ENCODE results near the gene ANXA7. TPM values are rescaled to one million over a fixed set of nuclear protein-coding genes. Genes with fewer than 3 reads are reported as not detected.

The ANXA7 gene
- total and polyA plus RNA-seq, 2 donors (not counting 3 experiments of a cell fraction or from before 2014, with no cell fraction given) = 56.5 to 81.6 TPM

GRCh38 chr10:73404690-73405089 is 9.2 kb downstream of the ANXA7 start:
- POLR2A ChIA-PET = no interaction called here
- peaks cover 16% of the 10 kb centered on the region for H4K20me1 ChIP-seq (replicated peaks; ENCODE audit: control insufficient read depth, extremely low read depth, insufficient read depth, low read length)
- FAIRE-seq = no peak

More at GRCh38 chr10:73404690-73405089, 9.2 kb downstream of the ANXA7 start:
- Histone ChIP-seq H3K27ac (ENCODE audit: insufficient read depth, low read depth, low read length) (no peak overlapping the region), H2AFZ (ENCODE audit: low read depth, low read length) (no peak overlapping the region), H3K4me1 (ENCODE audit: control insufficient read depth, extremely low read depth, insufficient read depth, low read length) (no peaks in the 10 kb centered on the region), H3K9ac (replicated peaks; ENCODE audit: extremely low read depth, insufficient read depth, low read length) (no peak overlapping the region), H3K36me3 (ENCODE audit: control insufficient read depth in 2 of 2, extremely low read depth in 1 of 2, insufficient read depth in 2 of 2, low read length in 2 of 2) (no peaks in the 10 kb centered on the region), H3K9me1 (replicated peaks; ENCODE audit: control insufficient read depth, extremely low read depth, insufficient read depth, low read length) (no peaks in the 10 kb centered on the region), H3K4me2 (ENCODE audit: insufficient read depth, low read length) (no peak overlapping the region), H3K4me3 (replicated peaks in 1 of 3; ENCODE audit: insufficient read depth in 1 of 3, low read depth in 1 of 3, low read length in 3 of 3) (no peak overlapping the region), H3K9me3 (replicated peaks; ENCODE audit: control insufficient read depth, insufficient read depth, low read length) (no peaks in the 10 kb centered on the region), H3K27me3 (ENCODE audit: control insufficient read depth in 2 of 2, insufficient read depth in 2 of 2, low read length in 2 of 2) (no peaks in the 10 kb centered on the region), H3K79me2 (ENCODE audit: control insufficient read depth, insufficient read depth, low read length) (peaks cover 77% of the 10 kb centered on the region)
- CTCF ChIA-PET = no interaction called here
- BruUV-seq (replicated peaks) = no TSS peak
- no peak for TF ChIP-seq POLR2AphosphoS5 (IDR thresholded peaks at IDR 0.05; ENCODE audit: insufficient read depth, low read depth, low read length)
- TF ChIP-seq JUN (IDR thresholded peaks at IDR 0.05; ENCODE audit: borderline replicate concordance, insufficient read depth, insufficient read length, low read depth) = no peak
- TF ChIP-seq, protein P1, sequence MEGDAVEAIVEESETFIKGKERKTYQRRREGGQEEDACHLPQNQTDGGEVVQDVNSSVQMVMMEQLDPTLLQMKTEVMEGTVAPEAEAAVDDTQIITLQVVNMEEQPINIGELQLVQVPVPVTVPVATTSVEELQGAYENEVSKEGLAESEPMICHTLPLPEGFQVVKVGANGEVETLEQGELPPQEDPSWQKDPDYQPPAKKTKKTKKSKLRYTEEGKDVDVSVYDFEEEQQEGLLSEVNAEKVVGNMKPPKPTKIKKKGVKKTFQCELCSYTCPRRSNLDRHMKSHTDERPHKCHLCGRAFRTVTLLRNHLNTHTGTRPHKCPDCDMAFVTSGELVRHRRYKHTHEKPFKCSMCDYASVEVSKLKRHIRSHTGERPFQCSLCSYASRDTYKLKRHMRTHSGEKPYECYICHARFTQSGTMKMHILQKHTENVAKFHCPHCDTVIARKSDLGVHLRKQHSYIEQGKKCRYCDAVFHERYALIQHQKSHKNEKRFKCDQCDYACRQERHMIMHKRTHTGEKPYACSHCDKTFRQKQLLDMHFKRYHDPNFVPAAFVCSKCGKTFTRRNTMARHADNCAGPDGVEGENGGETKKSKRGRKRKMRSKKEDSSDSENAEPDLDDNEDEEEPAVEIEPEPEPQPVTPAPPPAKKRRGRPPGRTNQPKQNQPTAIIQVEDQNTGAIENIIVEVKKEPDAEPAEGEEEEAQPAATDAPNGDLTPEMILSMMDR (IDR thresholded peaks at IDR 0.05; ENCODE audit: extremely low read depth in 1 of 2, insufficient read depth in 1 of 2, low read depth in 1 of 2, low read length in 2 of 2) = no peak
- TF ChIP-seq MYC (IDR thresholded peaks at IDR 0.05; ENCODE audit: low read depth, low read length) = no peak
- TF ChIP-seq POLR2A (IDR thresholded peaks at IDR 0.05; ENCODE audit: low read depth, low read length) = no peak
- TF ChIP-seq GATA2 (IDR thresholded peaks at IDR 0.05; ENCODE audit: insufficient read depth, insufficient read length, low read depth, low read length) = no peak
- TF ChIP-seq FOS (IDR thresholded peaks at IDR 0.05; ENCODE audit: borderline replicate concordance, insufficient read depth, low read length) = no peak
- TF ChIP-seq, protein P2, sequence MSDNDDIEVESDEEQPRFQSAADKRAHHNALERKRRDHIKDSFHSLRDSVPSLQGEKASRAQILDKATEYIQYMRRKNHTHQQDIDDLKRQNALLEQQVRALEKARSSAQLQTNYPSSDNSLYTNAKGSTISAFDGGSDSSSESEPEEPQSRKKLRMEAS (IDR thresholded peaks at IDR 0.05; ENCODE audit: insufficient read depth, insufficient read length) = no peak
- TF ChIP-seq EZH2 (IDR thresholded peaks at IDR 0.05; ENCODE audit: borderline replicate concordance, low read depth, low read length, severe bottlenecking) = no peak
- dilution Hi-C loops (cut with MboI; ENCODE audit: extremely low pct_ligation_motif_present, low sequenced_read_pairs) (no loop called here), intact Hi-C loops (cut with micrococcal nuclease) (no loop called here)
- no peak for DNase-seq (ENCODE audit: low read depth, low spot score)

All from endothelial cell of umbilical vein (primary cell).